GM12892 (cell line): ENCODE measurements around the gene GAS5.
"Not testable (repeated sequence)": the region's sequence is repeated elsewhere in the genome, so short reads cannot be mapped to it uniquely, and the experiment has no call there.

Source experiments
- POLR2A ChIP-seq: IDR thresholded peaks from 2 replicates; pipeline ENCODE4 v1.6.1; 2011; ENCODE audit warnings: low read depth, low read length, control low read depth
- POLR2AphosphoS5 ChIP-seq: IDR thresholded peaks from 2 replicates; pipeline ENCODE4 v1.6.1; 2011; ENCODE audit warnings: low read depth, low read length, control low read depth
- TAF1 ChIP-seq: IDR thresholded peaks from 2 replicates; pipeline ENCODE4 v1.6.1; 2011; ENCODE audit warnings: low read depth, mild to moderate bottlenecking, control low read depth, low read length, borderline replicate concordance

DNA sequence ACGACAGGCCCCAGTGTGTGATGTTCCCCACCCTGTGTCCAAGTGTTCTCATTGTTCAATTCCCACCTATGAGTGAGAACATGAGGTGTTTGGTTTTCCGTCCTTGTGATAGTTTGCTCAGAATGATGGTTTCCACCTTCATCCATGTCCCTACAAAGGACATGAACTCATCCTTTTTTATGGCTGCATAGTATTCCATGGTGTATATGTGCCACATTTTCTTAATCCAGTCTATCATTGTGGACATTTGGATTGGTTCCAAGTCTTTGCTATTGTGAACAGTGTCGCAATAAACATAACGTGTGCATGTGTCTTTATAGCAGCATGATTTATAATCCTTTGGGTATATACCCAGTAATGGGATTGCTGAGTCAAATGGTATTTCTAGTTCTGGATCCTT lies 13.3 kb upstream of the GAS5 start:
- not testable (repeated sequence) for TF ChIP-seq POLR2A, POLR2AphosphoS5, TAF1
